ENCODE measurements around the gene MRPL18.
"Not testable (repeated sequence)": the region's sequence is repeated elsewhere in the genome, so short reads cannot be mapped to it uniquely, and the experiment has no call there.

Gene MRPL18

DNA sequence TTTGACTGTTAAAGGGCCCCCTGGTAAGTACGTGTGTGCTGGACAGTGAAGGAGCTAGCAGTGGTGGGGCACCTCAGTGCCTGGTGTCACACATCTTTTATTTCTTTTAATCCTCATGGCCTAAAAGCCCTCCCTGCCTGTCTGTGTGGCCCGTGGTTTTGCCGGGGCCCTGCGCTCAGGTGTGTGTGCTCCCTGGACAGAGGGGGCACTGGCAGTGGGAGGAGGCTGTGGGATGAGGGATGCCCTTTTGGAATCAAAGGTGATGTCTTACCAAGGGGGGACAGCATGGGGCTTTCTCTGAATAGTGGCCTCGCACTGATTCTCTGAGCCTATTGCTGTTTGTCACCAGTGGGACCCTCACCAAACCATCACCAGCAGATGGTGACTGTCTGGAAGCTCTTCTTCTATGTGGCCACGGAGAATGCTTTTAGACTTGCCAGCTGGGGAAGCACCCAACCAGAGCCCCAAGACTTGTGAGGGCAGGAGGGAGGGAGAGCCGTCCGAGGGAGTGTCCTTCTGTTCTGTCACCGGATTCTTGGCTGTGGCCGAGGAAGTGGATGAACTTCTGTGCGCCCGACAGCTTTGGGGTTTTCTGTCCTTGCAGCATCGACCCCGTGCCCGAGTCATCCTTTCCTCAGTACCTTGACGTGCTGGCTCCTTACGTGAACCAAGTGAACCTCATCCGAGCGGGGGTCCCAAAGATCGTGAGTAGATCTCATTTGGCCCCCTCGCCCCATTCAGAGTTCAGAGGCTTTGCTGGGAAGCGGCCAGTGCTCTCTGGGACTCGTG, 27.9 kb downstream of the MRPL18 start:
- no peak for DNase-seq

DNA sequence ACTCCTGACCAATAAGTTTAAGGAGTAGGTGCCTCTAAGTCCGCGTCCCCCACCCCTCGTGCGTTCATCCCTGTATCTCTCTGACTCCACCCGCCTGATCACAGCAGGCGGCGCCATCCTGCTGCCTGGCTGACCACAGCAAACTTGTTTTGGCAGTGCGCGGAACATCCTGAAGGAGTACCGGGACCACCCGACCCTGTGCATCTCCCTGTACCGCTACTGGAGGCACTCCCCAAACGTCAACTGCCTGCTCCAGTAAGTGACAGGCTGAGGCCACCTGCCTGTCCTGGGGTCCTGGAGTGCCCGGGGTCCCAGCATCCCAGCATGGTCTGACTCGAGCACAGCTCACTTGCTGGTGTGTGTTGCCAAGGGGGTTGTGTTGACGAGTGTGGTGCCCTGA, 28.8 kb downstream of the MRPL18 start:
- DNase-seq = no peak

DNA sequence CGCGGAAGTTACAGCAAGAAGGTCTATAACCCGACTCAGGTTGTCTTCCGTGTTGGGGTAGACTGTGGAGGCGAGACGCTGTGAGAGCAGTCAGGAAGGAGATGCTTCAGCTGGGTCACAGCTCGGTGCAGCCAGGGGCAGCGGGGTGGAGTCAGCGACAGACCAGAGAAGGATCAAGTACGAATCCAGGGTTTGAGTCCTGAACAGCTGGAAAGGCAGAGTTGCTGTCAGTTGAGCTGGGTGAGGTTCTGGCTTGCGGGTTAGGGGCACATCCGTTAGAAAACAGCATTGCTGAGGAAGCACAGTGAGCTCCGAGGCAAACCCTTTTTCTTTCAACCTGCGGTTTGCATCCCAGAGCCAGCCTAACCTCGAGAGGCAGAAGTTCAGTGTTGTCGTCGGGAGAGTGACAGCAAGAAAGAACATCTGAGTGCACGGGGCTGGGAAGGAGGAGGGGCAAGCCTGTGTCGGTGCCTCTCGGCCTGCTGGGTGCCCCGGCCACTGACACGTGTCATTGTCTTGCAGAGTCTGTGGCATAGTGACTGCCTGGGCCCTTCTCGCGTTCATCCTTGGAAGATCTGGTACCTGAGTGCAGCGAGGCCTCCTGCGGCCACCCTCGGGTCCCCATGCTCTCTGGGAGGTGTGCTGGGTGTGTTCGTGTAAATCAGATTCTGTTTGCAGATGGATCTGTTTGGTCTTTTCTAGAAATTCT, 29.8 kb downstream of the MRPL18 start:
- no peak for DNase-seq

DNA sequence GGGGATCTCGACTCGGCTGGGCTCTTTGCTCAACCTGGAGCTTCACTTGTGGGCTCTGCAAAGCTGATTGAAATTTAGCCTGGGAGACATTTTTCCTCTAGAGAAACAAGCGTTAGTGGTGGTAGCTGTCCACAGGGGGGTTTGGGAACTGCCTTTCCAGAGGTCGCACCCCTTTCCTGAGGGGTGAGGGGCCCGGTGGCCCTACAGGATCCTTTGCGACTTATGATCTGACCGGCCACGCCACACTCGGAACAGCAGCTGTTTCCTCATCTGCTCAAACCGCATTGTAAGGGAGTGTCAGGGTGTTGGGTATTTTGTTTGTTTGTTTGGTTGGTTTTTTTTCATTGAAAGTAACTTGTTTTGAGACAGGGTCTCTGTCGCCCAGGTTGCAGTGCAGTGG, 30.9 kb downstream of the MRPL18 start:
- no peak for DNase-seq

DNA sequence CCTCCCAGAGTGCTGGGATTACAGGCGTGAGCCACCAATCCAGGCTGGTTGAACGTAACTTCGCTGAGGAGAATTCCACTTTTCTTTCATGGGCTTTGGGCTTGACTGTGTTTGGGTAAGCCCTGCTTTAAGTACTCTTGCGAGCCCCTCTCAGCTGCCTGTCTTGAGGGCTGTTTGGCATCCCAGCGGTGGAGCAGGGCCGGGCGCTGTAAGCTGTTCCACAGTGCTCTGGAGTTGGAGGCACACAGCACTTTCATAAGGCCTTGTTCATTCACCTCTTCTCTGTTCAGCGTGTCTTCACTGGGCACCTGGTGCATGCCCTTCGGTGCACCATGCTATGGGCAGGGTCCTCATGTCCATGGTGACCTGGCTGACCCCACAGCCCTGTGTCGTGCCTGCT, 31.5 kb downstream of the MRPL18 start:
- no peak for DNase-seq

DNA sequence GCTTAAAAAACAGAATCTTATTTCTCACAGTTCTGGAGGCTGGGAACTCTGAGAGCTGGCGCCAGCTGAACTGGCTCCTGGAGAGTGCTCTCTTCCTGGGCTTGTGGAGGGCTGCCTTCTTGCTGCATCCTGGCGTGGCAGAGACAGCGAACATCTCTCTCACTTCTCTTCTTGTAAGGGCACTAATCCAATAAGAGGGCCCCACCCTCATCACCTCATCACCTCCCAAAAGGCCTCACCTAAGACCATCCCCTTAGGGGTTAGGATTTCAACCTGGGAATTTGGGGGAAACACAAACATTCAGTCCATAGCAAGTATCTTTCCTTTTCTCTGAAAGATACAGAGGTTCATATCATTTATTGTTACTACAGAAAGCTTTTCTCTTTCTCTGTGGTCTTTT, 33.7 kb downstream of the MRPL18 start:
- no peak for DNase-seq

DNA sequence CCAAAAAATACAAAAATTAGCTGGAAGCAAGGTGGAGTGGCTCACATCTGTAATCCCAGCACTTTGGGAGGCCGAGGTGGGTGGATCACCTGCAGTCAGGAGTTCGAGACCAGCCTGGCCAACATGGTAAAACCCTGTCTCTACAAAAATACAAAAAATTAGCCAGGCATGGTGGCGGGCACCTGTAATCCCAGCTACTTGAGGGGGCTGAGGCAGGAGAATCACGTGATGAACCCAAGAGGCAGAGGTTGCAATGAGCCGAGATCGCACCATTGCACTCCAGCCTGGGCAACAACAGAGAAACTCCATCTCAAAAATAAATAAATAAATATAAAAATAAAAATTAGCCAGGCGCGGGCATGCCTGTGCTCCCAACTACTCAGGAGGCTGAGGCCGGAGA, 34.4 kb downstream of the MRPL18 start:
- DNase-seq = not testable (repeated sequence)

DNA sequence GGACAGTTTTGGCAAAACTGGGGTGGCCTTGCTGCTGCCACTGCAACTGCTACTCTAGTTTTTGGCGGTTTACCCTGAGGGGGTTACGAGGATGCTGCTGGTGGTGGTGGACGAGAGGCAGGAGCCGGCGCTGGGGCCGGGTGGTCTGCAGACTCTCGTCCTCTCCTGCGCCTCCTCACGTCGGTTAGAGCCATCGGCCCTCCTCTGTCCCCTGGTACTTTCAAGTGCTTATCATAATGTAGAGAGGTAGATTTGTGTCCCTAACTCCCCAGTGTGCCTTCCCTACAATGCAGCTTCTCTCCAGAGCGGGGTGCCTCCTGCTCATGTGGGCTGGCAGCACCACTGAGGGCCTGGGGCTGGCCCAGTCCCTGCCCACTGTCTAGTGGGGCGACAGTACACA, 35.7 kb downstream of the MRPL18 start:
- DNase-seq = no peak

DNA sequence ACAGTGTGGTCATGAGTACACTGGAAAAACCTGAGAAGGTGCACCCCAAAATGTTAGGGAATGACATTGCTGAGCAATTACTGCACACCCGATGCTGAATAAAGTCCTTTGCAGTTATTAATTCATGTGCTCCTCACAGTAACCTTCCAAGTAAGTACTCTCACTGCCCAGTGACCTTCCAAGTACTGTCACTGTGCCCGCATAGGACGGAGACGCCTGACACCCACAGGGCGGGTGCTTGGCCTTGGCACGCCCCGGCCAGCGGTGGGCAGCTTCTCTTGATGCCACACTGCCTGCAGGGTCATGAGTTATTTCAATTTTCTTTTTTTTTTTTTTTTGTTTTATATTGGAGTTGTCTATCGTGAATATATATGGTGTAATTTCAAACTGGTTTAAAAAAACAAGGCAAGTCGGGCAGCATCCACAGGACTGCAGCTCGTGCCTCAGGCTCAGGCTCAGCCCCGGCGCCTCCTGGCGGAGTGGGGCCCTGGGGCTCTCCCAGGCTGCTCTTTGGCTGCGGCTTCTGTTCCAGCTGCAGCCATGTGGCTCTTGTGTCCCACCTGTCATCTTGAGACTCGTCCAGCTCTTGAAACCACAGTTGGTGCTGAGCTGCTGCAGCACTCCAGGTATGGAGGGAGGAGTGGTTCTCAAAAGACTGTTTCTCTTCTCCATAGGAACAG, 36.8 kb downstream of the MRPL18 start:
- no peak for DNase-seq

DNA sequence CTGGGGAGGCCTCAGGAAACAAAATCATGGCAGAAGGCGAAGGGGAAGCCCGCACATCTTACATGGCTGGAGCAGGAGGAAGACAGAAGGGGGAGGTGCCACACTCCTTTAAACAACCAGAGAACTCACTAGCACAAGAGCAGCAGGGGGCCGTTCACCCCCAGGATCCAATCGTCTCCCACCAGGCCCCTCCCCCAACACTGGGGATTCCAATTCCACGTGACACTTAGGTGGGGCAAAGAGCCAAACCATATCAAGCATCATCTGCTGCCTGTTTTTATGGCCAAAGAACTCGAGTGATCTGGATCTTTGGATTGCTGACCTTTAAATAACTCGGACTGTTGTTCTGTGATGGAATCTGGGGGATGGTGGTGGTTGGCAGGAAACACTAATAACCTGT, 37.8 kb downstream of the MRPL18 start:
- DNase-seq = no peak

DNA sequence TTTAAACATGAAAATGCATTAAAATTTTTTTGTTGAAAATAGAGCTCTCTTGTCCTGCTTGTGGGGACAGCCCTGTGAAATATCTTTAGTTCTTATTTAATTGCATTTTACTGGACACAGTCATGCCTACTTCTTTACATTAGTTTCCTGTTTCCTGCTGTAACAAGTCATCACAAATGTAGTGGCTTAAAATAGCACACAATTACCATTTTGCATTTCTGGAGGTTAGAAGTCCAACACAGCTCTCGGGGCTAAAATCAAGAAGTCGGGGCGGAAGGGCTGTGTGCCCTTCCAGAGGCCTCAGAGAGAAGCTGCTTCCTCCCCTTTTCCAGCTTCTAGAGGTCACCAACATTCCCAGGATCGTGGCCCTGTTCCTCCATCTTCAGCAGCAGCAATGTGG, 39.3 kb downstream of the MRPL18 start:
- DNase-seq = no peak

DNA sequence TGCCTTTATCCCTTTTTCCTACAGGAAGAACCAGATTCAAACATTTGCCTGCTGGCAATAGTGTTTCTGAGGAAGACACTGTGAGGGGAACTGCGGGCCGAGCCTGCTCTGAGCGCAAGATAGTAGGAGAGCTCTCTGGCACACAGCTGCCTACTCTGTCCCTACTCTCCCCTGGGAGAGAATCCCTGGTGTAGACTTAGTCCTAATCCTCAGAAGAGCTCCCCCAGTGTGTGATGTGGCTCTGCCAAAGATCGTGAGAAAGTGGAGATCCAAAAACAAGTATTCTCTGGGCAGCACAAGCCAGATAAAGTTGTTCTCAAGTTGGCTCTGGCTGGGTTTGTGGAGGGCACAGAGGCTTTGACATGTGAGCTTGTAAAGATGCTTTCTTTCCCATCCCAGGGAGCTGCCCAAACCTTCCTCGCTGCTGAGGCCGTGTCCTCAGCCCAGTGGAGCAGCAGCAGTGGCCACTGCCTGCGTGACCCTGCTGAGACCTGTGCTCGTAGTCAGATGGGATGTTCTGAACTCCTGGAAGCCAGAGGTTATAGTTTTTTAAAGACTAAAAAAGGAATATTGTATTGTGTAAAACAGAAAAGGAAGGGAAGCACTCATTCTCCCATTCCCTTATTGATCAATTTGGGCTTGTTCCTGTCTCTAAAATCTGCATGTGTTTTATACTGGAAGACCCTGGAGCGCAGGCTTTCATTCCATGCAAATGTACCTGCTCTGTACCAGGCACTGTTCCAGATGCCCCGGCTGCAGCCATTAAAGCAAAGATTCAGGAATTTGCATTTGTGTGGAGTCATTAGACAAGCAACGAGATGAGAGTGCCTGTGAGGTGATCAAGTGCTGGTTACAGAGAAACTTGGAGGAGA, 40.5 kb downstream of the MRPL18 start:
- no peak for DNase-seq

DNA sequence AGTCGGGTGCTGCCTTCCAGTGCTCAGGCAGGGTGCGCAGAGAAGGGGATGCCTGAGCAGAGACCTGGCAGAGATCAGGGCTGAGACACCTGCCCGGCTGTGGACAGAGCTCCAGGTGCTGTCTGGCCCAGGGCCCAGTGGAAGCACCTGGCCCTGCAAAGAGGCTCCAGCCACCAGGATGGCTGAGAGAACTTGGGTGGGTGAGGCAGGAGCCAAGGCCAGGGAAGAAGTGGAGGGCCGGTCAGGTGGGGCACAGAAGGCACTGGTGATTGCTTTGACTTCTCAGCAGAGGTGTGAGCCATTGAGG, 41.1 kb downstream of the MRPL18 start:
- DNase-seq = no peak

DNA sequence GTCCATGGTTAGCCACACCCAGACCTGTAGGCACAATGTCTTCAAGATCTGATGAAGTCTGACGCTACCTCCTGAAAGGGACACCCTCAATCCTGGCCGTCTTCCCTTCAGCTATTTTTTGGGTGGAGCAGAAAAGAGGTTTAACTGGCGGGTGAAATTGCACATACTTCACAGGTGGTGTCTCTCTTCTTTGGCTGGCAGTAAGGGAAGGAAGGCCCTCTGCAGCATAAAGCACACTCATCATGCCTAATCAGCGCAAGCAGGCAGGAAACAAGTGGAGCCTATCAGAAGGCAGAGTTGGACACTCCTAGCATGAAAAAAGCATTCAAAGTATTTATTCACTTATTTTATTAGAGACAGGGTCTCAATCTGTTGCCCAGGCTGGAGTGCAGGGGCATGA, 42.7 kb downstream of the MRPL18 start:
- no peak for DNase-seq

DNA sequence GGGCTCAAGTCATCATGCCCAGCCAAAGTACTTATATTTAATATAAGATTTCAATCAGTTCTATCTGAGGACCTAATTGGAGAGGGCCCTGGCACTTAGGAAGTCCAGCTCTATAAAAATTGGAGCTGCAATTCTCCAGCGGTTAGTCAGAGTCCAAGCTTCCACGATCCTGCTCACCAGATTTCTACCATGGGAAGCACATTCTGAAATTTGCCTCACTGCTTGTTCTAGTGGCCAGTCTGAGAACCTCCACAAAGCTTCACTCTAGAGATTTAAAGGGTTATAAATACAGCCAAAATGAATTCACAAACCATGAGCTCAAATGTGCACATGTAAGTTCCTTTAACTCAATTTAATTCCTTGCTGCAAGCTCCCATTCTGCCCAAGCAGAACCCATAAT, 43.3 kb downstream of the MRPL18 start:
- peak in 1 of 2 experiments; percentile 9 for DNase-seq

DNA sequence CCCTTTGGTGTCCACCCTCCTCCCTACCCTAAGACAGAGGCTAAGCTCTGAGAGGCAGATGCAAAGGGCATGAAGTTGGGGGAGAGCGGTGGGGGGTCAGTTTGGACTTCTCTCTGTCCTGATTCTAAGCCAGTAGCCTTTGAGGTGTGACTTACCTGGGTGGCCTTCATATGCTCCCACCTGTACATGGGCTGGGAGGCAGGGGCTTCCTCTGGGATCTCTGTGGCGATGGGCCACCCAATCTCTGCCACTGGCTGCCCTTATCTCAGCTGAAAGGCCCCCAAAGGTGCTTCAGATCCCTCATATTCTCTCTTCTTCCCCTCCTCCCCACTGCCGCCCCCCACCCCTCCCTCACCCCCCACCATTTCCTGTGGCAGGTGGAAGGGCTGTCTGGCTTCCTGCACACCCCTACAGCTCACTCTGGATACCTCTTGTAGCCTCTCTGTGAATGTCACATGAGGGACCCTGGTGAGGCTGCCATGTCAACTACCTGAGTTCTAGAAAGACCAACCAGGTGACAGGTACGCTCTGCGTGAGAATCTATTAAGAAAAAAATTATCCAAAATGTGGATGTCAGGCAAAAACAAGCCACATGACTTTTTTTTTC, 43.8 kb downstream of the MRPL18 start:
- no peak for DNase-seq

DNA sequence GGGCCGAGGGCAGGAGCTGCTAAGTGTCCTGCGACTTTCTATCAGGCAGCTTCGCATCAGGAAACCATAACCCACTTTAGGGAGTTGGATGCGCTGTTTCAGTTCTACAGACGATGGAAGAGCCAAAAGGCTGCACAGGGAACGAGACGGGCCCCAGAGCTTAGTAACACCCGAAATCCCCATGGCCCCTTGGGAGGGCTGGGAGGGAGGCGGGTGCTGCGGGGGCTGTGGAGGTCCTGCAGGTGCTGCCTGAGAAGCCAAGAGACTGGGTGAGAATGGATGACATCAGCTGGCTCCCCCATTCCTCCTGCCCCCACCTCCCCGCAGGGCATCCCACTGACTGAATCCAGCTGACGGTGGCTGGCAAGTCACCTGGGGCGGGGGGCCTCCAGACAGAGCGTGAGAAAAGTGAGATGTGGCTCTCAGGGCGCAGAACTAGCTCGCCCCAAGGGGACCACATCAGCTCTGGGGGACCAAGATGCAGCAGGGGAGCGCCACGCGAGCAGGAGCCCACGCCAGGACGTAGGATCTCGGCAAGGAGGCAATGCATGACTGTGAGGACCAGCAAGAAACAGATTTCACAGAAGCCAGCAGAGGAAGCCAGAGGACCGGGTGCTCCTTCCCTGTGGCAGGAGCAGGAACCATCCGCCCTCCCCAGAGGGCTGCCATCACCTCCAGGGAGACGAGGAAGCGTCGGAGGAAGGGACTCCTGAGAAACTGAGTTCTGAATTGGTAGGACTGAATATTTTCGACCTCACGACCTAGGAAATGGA, 46.6 kb downstream of the MRPL18 start:
- no peak for DNase-seq

DNA sequence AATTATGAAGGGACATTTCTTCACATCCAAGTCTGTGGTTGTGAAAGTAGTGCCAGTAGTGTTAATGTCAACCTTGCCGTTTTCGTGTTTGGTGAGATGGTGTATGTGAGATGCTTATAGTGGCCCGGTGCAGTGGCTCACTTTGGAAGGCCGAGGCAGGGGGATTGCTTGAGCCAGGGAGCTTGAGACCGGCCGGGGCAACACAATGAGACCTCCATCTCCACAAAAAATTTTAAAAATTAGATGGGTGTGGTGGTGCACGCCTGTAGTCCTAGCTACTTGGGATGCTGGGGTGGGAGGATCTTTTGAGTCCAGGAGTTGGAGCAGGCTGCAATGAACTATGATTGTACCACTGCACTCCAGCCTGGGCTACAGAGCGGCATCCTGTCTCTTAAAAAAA, 47.2 kb downstream of the MRPL18 start:
- DNase-seq = no peak

DNA sequence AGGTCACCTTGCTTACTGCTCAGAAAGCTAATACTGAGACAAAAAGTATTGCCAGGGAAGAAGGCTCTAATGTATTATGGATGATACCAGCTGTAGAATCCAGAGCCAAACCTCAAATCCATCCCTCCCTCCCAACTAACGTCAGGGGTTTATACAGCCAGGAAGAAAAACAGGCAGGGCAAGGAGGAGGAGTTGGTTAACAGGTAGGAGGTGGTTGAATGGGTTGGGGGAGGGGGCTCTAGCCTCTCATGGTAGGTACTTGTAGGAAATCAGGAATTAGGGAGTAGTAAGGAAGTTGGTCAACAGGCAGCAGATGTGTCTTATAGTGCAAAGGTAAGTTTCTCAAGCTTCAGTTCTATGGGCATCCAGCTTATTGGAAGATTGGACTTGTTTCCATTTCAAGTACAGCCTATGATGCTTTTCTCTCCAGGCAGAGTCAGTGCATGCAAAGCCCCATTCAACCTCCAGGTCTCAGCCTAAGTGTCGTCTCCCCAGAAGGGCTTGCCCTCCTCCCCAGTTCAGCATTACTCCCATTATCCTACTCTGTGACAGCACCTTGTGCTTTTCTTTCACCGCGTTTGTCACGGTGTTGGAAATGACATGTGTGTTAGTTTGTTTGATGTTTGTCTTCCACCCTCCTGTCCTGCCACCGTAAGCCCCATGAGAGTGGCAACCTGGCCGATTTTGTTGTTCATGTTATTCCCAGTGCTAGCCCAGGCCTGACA, 47.9 kb downstream of the MRPL18 start:
- no peak for DNase-seq

DNA sequence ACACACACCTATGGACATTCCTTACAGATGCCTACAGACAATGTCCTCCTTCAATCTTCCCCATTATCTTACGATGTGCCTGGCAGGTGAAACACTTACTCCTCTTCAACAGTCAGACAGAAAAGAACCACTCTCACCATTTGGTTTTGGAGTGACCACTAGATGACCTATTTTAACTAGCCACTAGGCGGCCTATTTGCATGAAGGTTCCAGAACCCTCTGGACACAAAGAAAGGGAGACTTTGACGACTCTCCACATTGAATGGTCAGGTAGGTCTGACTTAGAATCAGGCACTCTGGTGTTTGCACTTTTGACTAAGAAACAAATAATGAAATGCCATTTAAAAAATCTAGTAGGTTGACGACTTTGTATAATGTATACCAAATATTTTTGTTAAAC, 51.8 kb downstream of the MRPL18 start:
- DNase-seq = peak in 1 of 2 experiments; percentile 31

Measured in SW 1271 (cell line).